B cell (primary cell): ENCODE measurements around the gene GNLY. TPM values are rescaled to one million over a fixed set of nuclear protein-coding genes. Genes with fewer than 3 reads are reported as not detected.

Experiments used
- ATAC-seq: fragments of 200-7000 bp; cut with Tn5 transposase; one replicate; pipeline ENCODE4 v1.10.0; 2021; ENCODE audit warnings: low read depth, mild to moderate bottlenecking, moderate number of reproducible peaks, moderate library complexity
- CTCF ChIA-PET: fragments of 350-600 bp; sonication (Branson Sonifier 250); formaldehyde crosslinking; loops from one replicate; lab custom pipeline; 2021; ENCODE audit warnings: antibody characterized with exemption, inconsistent platforms; lab: Charles Lee
- POLR2A ChIA-PET: fragments of 350-600 bp; sonication (Branson Sonifier 250); formaldehyde crosslinking; loops from one replicate; lab custom pipeline; 2021; ENCODE audit warnings: antibody characterized with exemption; lab: Charles Lee
- DNase-seq: peaks from one replicate; pipeline ENCODE4 v3.0.0; 2013
- H2AFZ ChIP-seq: 2 replicates; pipeline ENCODE4 v1.6.1; 2012; ENCODE audit warnings: mild to moderate bottlenecking, low read depth, low read length; ENCODE audit not compliant: insufficient read depth, poor library complexity, severe bottlenecking
- H3K27ac ChIP-seq, 2 donors: 1 replicate in 1 of 2; 2 replicates in 1 of 2; pipeline ENCODE4 v1.5.1; 2012 to 2013; ENCODE audit warnings: low read length in 2 of 2, mild to moderate bottlenecking in 2 of 2, moderate library complexity in 1 of 2
- H3K27me3 ChIP-seq, 4 experiments: fragments of 200-600 bp in 1 of 4; sonication (generic) in 1 of 4; replicated peaks in 1 of 4; 1 replicate in 2 of 4; 2 replicates in 2 of 4; pipeline versions ENCODE4 v1.6.1 to v1.7.0; 2013 to 2016; ENCODE audit warnings: low read length in 3 of 4, mild to moderate bottlenecking in 2 of 4, mixed read lengths in 1 of 4, moderate library complexity in 1 of 4; ENCODE audit not compliant: insufficient read depth in 4 of 4, control insufficient read depth in 3 of 4; ENCODE audit errors: control extremely low read depth in 1 of 4
- H3K36me3 ChIP-seq, 2 experiments: replicated peaks in 1 of 2; 1 replicate in 1 of 2; 2 replicates in 1 of 2; pipeline versions ENCODE4 v1.6.1 to v1.7.1; 2013; ENCODE audit warnings: low read length in 1 of 2; ENCODE audit not compliant: insufficient read depth in 2 of 2, control insufficient read depth in 1 of 2; ENCODE audit errors: control extremely low read depth in 1 of 2, extremely low read depth in 1 of 2
- H3K4me1 ChIP-seq, 2 donors: fragments of 200-600 bp in 1 of 2; sonication (generic) in 1 of 2; 1 replicate in 1 of 2; 2 replicates in 1 of 2; pipeline versions ENCODE4 v1.5.1 to v1.6.1; 2013 to 2017; ENCODE audit warnings: low read length in 2 of 2; ENCODE audit not compliant: control insufficient read depth in 2 of 2, insufficient read depth in 2 of 2
- H3K4me2 ChIP-seq: replicated peaks from 2 replicates; pipeline ENCODE3; 2012; ENCODE audit warnings: mild to moderate bottlenecking, low read depth, low read length; ENCODE audit not compliant: poor library complexity, severe bottlenecking
- H3K4me3 ChIP-seq, 5 experiments: fragments of 200-600 bp in 1 of 5; sonication (generic) in 1 of 5; 1 replicate in 3 of 5; 2 replicates in 2 of 5; pipeline versions ENCODE4 v1.5.1 to v1.7.0; 2011 to 2016; ENCODE audit warnings: low read length in 4 of 5, mild to moderate bottlenecking in 4 of 5, low read depth in 2 of 5, control low read depth in 1 of 5, moderate library complexity in 1 of 5; ENCODE audit not compliant: insufficient read depth in 1 of 5; ENCODE audit errors: control extremely low read depth in 1 of 5, extremely low read depth in 1 of 5
- H3K79me2 ChIP-seq: fragments of 200-600 bp; sonication (generic); one replicate; pipeline ENCODE4 v1.6.0; 2016; ENCODE audit warnings: low read length; ENCODE audit not compliant: control insufficient read depth, insufficient read depth
- H3K9ac ChIP-seq: fragments of 200-600 bp; sonication (generic); 2 replicates; pipeline ENCODE4 v1.6.1; 2017; ENCODE audit warnings: mild to moderate bottlenecking, low read length, moderate library complexity
- H3K9me3 ChIP-seq, 3 donors: one replicate each; pipeline versions ENCODE4 v1.6.1 to v1.7.1; 2013; ENCODE audit warnings: low read length in 2 of 3; ENCODE audit not compliant: control insufficient read depth in 2 of 3, insufficient read depth in 1 of 3; ENCODE audit errors: control extremely low read depth in 1 of 3
- H4K20me1 ChIP-seq: 2 replicates; pipeline ENCODE4 v1.6.0; 2012; ENCODE audit warnings: mild to moderate bottlenecking, low read length; ENCODE audit not compliant: insufficient read depth, control insufficient read depth, poor library complexity, severe bottlenecking
- H3K27ac Mint-ChIP-seq: one replicate; pipeline ENCODE4 v1.8.0; 2021; ENCODE audit warnings: mixed read lengths
- H3K27me3 Mint-ChIP-seq: one replicate; pipeline ENCODE4 v1.8.0; 2021; ENCODE audit warnings: mixed read lengths
- H3K4me1 Mint-ChIP-seq: one replicate; pipeline ENCODE4 v1.8.0; 2021; ENCODE audit warnings: mixed read lengths
- H3K4me3 Mint-ChIP-seq: one replicate; pipeline ENCODE4 v1.8.0; 2021; ENCODE audit warnings: mixed read lengths
- H3K9me3 Mint-ChIP-seq: one replicate; pipeline ENCODE4 v1.8.0; 2022; ENCODE audit warnings: mixed read lengths; ENCODE audit not compliant: insufficient read depth
- CTCF ChIP-seq: fragments of 200-600 bp; IDR thresholded peaks from one replicate; pipeline ENCODE4 v1.8.0; 2022; ENCODE audit warnings: antibody characterized with exemption, mild to moderate bottlenecking
- EZH2 ChIP-seq: IDR thresholded peaks from 2 replicates; pipeline ENCODE4 v1.6.1; 2012; ENCODE audit warnings: borderline replicate concordance, low read depth, mild to moderate bottlenecking, moderate library complexity, low read length; ENCODE audit not compliant: insufficient read depth, poor library complexity, severe bottlenecking
- WGBS: methylation state at CpG from one replicate; pipeline ENCODE4 v1.1.5; 2013; ENCODE audit warnings: missing lambda C conversion rate; ENCODE audit not compliant: insufficient coverage; 5-methylcytosine and 5-hydroxymethylcytosine counted together
- intact Hi-C: fragments of 100-400 bp; cut with micrococcal nuclease; formaldehyde crosslinking; loops from one replicate; pipeline ENCODE4 v1.10.0; 2022
- polyA plus RNA-seq: library from polyadenylated mRNA; depleted of rRNA; stranded (reverse); fragments of >200 nt; gene quantifications from 2 replicates; pipeline ENCODE4 v1.2.3, GENCODE V29; 2012
- total RNA-seq, 2 donors: library from RNA; stranded (reverse); fragments of 120-200 nt in 1 of 2; gene quantifications; 1 replicate in 1 of 2; 2 replicates in 1 of 2; pipeline versions ENCODE4 v1.2.3 to v1.2.4, GENCODE V29; 2013 to 2022

GNLY gene
- total and polyA plus RNA-seq, 2 donors (not counting 1 experiment from before 2014, with no cell fraction given): 3.9 to 4.2 TPM

DNA sequence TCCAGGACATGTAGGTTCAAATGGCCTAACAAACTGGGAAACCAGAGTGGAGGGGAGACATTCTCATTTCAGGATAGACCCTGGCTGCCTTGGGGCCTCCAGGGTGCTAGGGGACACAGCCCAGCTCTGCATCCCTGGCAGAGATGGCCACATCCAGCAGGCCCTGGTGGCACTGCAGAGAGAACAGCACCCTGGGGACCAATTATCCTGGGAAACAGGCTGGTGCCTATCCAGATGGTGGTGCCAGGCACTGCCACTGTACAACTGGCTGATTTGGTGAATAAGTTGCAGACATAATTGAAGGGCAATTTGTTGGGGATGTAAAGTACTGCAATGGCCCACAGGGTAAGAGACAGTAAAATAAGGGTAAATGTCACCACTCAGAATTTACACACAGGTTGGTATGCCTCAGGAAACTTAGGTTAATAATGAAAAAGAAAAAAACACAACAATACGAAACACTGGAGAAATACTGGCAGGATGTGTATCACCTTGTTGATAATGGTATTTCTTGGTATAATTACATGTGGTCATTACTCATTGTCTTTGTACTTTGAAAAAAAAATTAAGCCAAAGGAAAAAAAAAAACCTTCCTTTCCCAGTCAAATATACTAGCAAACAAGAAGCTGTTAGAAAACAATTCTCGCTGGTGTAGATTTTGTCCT is 13.3 kb upstream of the GNLY start:
- CTCF ChIA-PET: interaction anchor here (1.0 to 4.6 kb wide), 5 partner anchors 17 to 136 kb away, joined by 3 to 75 read pairs (median 6); no protein-coding TSS in a partner anchor
- WGBS: 88% methylated on average over 1 of the region's 2 CpGs
- POLR2A ChIA-PET: no interaction called here

More for the DNA sequence above, 13.3 kb upstream of the GNLY start:
- no peak for TF ChIP-seq EZH2
- no peak for TF ChIP-seq CTCF
- Mint-ChIP-seq H3K4me3 (no peak overlapping the region), H3K27ac (no peak overlapping the region), H3K27me3 (peaks cover 20% of the 10 kb centered on the region), H3K4me1 (peaks cover 7% of the 10 kb centered on the region), H3K9me3 (no peaks in the 10 kb centered on the region)
- H3K27ac ChIP-seq: no peak overlapping the region
- no peak overlapping the region for H2AFZ ChIP-seq
- intact Hi-C loops: no loop called here
- H3K4me2 ChIP-seq: no peak overlapping the region
- no peak for ATAC-seq
- H3K4me1 ChIP-seq: peaks cover 0 to 7% of the 10 kb centered on the region in 2 donors
- H3K27me3 ChIP-seq: peaks cover 0 to 17% (median 6%) of the 10 kb centered on the region in 4 experiments
- H3K9me3 ChIP-seq: peaks cover 0 to 4% (median 0%) of the 10 kb centered on the region in 3 donors
- H3K36me3 ChIP-seq: no peaks in the 10 kb centered on the region
- no peak overlapping the region for H3K4me3 ChIP-seq
- no peak overlapping the region for H3K9ac ChIP-seq
- no peak for DNase-seq
- H4K20me1 ChIP-seq: no peaks in the 10 kb centered on the region
- no peaks in the 10 kb centered on the region for H3K79me2 ChIP-seq
